T-helper 2 cell treated with Interferon-gamma antibody and Interleukin-4, amounts not matched to agents 5 μg/mL and 100 μg/mL, for 36 hours (primary cell): ENCODE results near the gene HBG1.

Experiments
- DNase-seq: peaks from one replicate; pipeline ENCODE4 v3.0.0; 2021; ENCODE audit warnings: low spot score
- H3K27ac Mint-ChIP-seq: one replicate; pipeline ENCODE4 v1.8.0; 2021; ENCODE audit warnings: mild to moderate bottlenecking, mixed read lengths
- H3K27me3 Mint-ChIP-seq: one replicate; pipeline ENCODE4 v1.8.0; 2021; ENCODE audit warnings: low read depth, mixed read lengths
- H3K36me3 Mint-ChIP-seq: one replicate; pipeline ENCODE4 v1.8.0; 2021; ENCODE audit warnings: low read depth, mixed read lengths
- H3K4me1 Mint-ChIP-seq: one replicate; pipeline ENCODE4 v1.8.0; 2021; ENCODE audit warnings: low read depth, mixed read lengths
- H3K4me3 Mint-ChIP-seq: one replicate; pipeline ENCODE4 v1.8.0; 2022; ENCODE audit warnings: mild to moderate bottlenecking, moderate library complexity, mixed read lengths
- H3K9me3 Mint-ChIP-seq: one replicate; pipeline ENCODE4 v1.8.0; 2021; ENCODE audit warnings: mixed read lengths

Gene HBG1

DNA sequence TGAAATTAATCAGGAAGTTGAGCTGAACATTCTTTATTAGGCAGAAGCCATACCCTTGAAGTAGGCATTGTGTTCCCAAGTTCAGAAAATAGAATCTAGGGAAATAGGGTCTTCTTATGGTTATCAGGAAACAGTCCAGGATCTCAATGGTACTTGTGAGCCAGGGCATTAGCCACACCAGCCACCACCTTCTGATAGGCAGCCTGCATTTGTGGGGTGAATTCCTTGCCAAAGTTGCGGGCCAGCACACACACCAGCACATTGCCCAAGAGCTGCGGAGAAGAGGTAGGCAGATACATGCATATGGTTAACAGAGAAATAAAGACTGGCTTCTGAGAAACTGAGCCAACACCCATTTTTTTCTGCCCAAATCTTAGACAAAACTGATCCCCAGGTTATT is 16.8 kb downstream of the HBG1 start:
- no peak for DNase-seq
- H3K27me3 Mint-ChIP-seq: peaks cover 18% of the 10 kb centered on the region
- no peaks in the 10 kb centered on the region for H3K9me3 Mint-ChIP-seq
- H3K4me3 Mint-ChIP-seq: no peak overlapping the region
- H3K4me1 Mint-ChIP-seq: peaks cover 13% of the 10 kb centered on the region
- H3K27ac Mint-ChIP-seq: no peak overlapping the region
- no peaks in the 10 kb centered on the region for H3K36me3 Mint-ChIP-seq

DNA sequence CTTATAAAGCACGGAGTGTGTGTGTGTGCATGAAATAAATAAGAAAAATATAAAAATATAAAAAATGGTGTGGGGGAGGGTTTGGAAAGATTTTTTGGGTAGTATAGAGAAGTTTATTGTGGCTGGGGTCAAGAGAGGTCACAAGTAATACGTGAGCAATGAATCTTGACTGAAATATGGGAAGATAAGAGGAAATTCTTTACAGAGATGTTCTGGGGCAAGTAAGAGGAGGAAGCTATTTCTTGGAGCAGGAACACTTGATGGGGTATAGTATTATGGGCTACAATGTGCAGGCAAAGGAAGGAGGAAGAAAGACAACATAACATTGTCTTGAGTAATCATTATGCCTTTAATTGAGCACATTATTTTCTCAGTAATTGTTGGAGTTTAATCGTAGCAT is 17.5 kb downstream of the HBG1 start:
- DNase-seq: no peak
- peaks cover 15% of the 10 kb centered on the region for H3K27me3 Mint-ChIP-seq
- no peaks in the 10 kb centered on the region for H3K9me3 Mint-ChIP-seq
- no peaks in the 10 kb centered on the region for H3K36me3 Mint-ChIP-seq
- no peak overlapping the region for H3K27ac Mint-ChIP-seq
- peaks cover 13% of the 10 kb centered on the region for H3K4me1 Mint-ChIP-seq
- no peak overlapping the region for H3K4me3 Mint-ChIP-seq

DNA sequence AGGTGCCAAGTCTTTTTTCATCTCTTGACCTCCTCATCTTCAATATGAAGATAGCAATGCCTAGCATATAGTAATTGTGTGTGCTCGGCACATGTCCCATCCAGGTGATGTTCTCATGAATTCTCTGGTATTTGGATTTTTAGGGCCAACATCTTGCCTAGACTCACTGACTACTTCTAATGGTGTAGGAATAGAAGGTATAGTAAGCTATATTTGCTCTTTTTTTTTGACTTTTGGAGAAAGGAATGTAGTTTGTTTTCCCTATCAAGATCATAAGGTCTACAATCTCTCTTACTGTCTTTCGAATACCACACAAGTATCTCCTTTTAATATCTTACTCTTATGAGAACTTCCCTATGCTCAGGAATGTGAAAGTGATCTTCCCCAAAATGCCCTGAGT is 18.5 kb downstream of the HBG1 start:
- H3K27ac Mint-ChIP-seq: no peak overlapping the region
- peaks cover 13% of the 10 kb centered on the region for H3K4me1 Mint-ChIP-seq
- no peaks in the 10 kb centered on the region for H3K36me3 Mint-ChIP-seq
- no peak overlapping the region for H3K4me3 Mint-ChIP-seq
- H3K27me3 Mint-ChIP-seq: peaks cover 9% of the 10 kb centered on the region
- DNase-seq: no peak
- no peaks in the 10 kb centered on the region for H3K9me3 Mint-ChIP-seq

DNA sequence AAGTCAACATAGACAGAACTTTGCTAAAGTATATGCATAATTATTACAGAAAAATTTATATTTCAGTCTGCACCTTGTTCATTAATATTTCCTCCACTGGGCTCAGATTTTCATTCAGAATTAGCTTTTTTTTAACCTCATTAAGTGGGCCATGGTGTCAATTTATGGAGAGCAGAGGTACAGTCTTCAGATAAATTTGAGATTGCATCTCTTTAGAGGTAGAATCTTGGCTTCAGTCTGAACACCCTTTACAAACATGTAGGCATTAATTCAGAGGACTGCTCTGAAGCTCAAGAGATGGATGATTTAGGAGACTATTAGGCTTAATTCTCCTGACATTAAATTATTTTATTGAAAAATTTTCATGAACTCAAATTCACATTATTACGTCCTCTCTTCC is 19.4 kb downstream of the HBG1 start:
- no peak overlapping the region for H3K27ac Mint-ChIP-seq

DNA sequence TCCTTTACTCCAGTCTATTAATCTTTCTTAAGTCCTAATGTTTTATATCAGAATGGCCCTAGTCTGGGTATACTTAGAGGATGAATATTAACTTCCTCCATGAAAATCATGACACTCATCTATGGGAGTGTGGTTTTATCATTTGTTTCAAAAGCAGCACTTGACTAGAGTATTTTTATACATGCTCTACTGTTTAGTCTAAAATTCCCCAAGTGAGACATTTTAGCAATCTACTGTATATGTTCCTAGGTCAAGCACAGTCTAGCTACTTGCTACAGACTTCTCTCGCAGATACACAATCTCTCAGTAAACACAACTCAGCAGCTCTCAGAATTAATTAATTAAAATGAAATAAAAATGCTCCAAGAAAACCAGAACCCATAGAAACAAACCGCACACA is 19.9 kb downstream of the HBG1 start:
- Mint-ChIP-seq H3K27ac (no peak overlapping the region), H3K27me3 (peaks cover 2% of the 10 kb centered on the region), H3K9me3 (no peaks in the 10 kb centered on the region), H3K4me1 (peaks cover 9% of the 10 kb centered on the region), H3K36me3 (no peaks in the 10 kb centered on the region), H3K4me3 (no peak overlapping the region)
- no peak for DNase-seq

More for the DNA sequence above, 19.4 kb downstream of the HBG1 start:
- Mint-ChIP-seq H3K4me1 (peaks cover 11% of the 10 kb centered on the region), H3K27me3 (peaks cover 4% of the 10 kb centered on the region), H3K36me3 (no peaks in the 10 kb centered on the region), H3K4me3 (no peak overlapping the region), H3K9me3 (no peaks in the 10 kb centered on the region)
- DNase-seq: no peak

DNA sequence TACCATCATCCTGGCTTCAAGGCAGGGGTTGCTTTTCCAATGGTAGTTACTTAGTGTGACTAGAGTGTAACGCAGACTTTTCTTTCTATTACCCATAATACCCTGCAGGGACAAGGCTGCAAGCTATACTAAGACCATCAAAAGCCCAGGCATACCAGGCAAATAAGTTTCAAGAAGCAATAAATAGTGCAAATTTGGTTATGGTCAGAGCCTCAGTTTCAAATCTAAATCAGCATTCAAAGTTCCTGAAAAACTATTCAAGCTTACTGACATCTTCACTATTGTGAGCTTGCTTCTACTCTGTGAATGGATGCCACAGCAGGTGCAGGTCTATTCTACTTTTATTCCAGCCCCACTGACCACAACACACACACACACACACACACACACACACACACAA is 20.3 kb downstream of the HBG1 start:
- Mint-ChIP-seq H3K4me1 (peaks cover 5% of the 10 kb centered on the region), H3K4me3 (no peak overlapping the region), H3K27ac (no peak overlapping the region), H3K9me3 (no peaks in the 10 kb centered on the region), H3K36me3 (no peaks in the 10 kb centered on the region), H3K27me3 (peaks cover 2% of the 10 kb centered on the region)
- DNase-seq: no peak

DNA sequence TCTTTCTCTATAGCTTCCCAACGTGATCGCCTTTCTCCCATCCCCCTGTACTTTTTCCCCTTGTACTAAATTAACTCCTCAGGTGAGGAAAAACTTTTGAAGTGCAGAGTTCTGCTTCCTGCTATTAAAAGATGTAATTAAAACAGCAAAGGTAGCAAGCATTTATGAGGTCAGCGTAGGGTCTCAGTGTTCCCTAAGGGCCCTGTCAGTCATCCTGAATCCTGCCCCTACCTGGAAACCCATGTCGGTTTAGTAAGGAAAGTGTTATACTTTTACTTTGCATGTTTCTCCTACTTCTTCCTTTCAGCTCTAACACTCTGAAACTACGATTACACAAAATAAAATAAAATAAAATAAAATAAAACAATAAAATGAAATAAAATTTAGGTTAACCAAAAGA is 21.5 kb downstream of the HBG1 start:
- no peak for DNase-seq
- H3K36me3 Mint-ChIP-seq: no peaks in the 10 kb centered on the region
- H3K9me3 Mint-ChIP-seq: no peaks in the 10 kb centered on the region
- H3K4me1 Mint-ChIP-seq: no peaks in the 10 kb centered on the region
- H3K27me3 Mint-ChIP-seq: no peaks in the 10 kb centered on the region
- no peak overlapping the region for H3K27ac Mint-ChIP-seq
- H3K4me3 Mint-ChIP-seq: no peak overlapping the region

DNA sequence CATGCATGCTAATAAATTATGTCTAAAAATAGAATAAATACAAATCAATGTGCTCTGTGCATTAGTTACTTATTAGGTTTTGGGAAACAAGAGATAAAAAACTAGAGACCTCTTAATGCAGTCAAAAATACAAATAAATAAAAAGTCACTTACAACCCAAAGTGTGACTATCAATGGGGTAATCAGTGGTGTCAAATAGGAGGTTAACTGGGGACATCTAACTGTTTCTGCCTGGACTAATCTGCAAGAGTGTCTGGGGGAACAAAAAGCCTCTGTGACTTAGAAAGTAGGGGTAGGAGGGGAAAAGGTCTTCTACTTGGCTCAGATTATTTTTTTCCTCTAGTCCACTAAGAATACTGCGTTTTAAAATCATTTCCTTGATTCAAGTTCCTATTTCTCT is 22.0 kb downstream of the HBG1 start:
- no peak for DNase-seq
- Mint-ChIP-seq H3K9me3 (no peaks in the 10 kb centered on the region), H3K27ac (no peak overlapping the region), H3K4me1 (no peaks in the 10 kb centered on the region), H3K27me3 (no peaks in the 10 kb centered on the region), H3K36me3 (no peaks in the 10 kb centered on the region), H3K4me3 (no peak overlapping the region)

DNA sequence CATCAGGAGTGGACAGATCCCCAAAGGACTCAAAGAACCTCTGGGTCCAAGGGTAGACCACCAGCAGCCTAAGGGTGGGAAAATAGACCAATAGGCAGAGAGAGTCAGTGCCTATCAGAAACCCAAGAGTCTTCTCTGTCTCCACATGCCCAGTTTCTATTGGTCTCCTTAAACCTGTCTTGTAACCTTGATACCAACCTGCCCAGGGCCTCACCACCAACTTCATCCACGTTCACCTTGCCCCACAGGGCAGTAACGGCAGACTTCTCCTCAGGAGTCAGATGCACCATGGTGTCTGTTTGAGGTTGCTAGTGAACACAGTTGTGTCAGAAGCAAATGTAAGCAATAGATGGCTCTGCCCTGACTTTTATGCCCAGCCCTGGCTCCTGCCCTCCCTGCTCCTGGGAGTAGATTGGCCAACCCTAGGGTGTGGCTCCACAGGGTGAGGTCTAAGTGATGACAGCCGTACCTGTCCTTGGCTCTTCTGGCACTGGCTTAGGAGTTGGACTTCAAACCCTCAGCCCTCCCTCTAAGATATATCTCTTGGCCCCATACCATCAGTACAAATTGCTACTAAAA is 22.8 kb downstream of the HBG1 start, which contains the start of gene HBB:
Gene HBB (minus strand): TSS at position 340 of the 579 bp plus-strand sequence. CDS start 50 bp downstream, at position 290.
- Mint-ChIP-seq H3K4me1 (no peaks in the 10 kb centered on the region), H3K9me3 (no peaks in the 10 kb centered on the region), H3K4me3 (no peak within 1 kb of the TSS), H3K27me3 (no peaks in the 10 kb centered on the region), H3K36me3 (no peaks in the 10 kb centered on the region), H3K27ac (no peak within 1 kb of the TSS)
- DNase-seq: no peak

DNA sequence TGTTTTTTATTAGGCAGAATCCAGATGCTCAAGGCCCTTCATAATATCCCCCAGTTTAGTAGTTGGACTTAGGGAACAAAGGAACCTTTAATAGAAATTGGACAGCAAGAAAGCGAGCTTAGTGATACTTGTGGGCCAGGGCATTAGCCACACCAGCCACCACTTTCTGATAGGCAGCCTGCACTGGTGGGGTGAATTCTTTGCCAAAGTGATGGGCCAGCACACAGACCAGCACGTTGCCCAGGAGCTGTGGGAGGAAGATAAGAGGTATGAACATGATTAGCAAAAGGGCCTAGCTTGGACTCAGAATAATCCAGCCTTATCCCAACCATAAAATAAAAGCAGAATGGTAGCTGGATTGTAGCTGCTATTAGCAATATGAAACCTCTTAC is 24.2 kb downstream of the HBG1 start:
- H3K9me3 Mint-ChIP-seq: no peaks in the 10 kb centered on the region
- no peaks in the 10 kb centered on the region for H3K27me3 Mint-ChIP-seq
- H3K4me3 Mint-ChIP-seq: no peak overlapping the region
- H3K36me3 Mint-ChIP-seq: no peaks in the 10 kb centered on the region
- no peaks in the 10 kb centered on the region for H3K4me1 Mint-ChIP-seq
- H3K27ac Mint-ChIP-seq: no peak overlapping the region
- no peak for DNase-seq

DNA sequence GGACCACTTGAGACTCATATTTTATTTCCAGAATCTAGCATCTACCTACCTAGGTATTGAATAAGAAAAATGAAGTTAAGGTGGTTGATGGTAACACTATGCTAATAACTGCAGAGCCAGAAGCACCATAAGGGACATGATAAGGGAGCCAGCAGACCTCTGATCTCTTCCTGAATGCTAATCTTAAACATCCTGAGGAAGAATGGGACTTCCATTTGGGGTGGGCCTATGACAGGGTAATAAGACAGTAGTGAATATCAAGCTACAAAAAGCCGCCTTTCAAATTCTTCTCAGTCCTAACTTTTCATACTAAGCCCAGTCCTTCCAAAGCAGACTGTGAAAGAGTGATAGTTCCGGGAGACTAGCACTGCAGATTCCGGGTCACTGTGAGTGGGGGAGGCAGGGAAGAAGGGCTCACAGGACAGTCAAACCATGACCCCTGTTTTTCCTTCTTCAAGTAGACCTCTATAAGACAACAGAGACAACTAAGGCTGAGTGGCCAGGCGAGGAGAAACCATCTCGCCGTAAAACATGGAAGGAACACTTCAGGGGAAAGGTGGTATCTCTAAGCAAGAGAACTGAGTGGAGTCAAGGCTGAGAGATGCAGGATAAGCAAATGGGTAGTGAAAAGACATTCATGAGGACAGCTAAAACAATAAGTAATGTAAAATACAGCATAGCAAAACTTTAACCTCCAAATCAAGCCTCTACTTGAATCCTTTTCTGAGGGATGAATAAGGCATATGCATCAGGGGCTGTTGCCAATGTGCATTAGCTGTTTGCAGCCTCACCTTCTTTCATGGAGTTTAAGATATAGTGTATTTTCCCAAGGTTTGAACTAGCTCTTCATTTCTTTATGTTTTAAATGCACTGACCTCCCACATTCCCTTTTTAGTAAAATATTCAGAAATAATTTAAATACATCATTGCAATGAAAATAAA is 24.8 kb downstream of the HBG1 start:
- no peaks in the 10 kb centered on the region for H3K36me3 Mint-ChIP-seq
- H3K4me3 Mint-ChIP-seq: no peak overlapping the region
- no peaks in the 10 kb centered on the region for H3K9me3 Mint-ChIP-seq
- no peak overlapping the region for H3K27ac Mint-ChIP-seq
- DNase-seq: no peak
- no peaks in the 10 kb centered on the region for H3K27me3 Mint-ChIP-seq
- H3K4me1 Mint-ChIP-seq: no peaks in the 10 kb centered on the region

DNA sequence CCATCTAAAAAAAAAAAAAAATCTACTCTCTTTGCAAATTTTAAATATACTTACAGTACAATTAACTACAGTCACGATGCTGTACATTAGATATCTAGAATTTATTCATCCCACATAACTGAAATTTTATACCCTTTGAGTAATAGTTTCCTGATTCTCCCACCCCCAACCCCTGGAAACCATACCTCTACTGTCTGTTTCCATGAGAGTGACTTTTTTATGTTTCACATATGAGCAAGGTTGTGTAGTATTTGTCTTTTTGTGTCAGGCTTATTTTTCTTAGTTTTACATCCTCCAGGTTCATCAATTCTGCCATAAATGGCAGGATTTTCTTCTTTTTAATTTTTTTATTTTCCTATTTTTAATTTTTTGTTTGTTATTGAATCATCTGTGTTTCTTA is 26.0 kb downstream of the HBG1 start:
- no peaks in the 10 kb centered on the region for H3K27me3 Mint-ChIP-seq
- no peak overlapping the region for H3K4me3 Mint-ChIP-seq
- no peak for DNase-seq
- no peaks in the 10 kb centered on the region for H3K4me1 Mint-ChIP-seq
- no peaks in the 10 kb centered on the region for H3K9me3 Mint-ChIP-seq
- H3K36me3 Mint-ChIP-seq: no peaks in the 10 kb centered on the region
- H3K27ac Mint-ChIP-seq: no peak overlapping the region

DNA sequence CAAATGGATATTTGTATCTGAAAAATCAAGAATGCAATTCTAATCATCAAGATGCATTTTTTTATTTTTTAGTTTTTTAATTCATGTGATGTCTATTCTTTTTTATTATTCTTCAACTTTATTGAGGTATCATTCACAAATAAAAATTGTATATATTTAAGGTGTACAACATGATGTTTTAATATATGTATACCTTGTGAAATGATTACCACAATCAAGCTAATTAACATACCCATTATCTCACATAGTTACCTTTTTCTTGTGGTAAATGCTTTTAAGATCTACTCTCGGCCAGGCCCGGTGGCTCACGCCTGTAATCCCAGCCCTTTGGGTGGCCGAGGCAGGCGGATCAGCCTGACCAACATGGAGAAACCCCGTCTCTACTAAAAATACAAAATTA is 26.5 kb downstream of the HBG1 start:
- no peaks in the 10 kb centered on the region for H3K27me3 Mint-ChIP-seq
- H3K4me3 Mint-ChIP-seq: no peak overlapping the region
- DNase-seq: no peak
- no peaks in the 10 kb centered on the region for H3K4me1 Mint-ChIP-seq
- no peaks in the 10 kb centered on the region for H3K9me3 Mint-ChIP-seq
- H3K36me3 Mint-ChIP-seq: no peaks in the 10 kb centered on the region
- H3K27ac Mint-ChIP-seq: no peak overlapping the region

DNA sequence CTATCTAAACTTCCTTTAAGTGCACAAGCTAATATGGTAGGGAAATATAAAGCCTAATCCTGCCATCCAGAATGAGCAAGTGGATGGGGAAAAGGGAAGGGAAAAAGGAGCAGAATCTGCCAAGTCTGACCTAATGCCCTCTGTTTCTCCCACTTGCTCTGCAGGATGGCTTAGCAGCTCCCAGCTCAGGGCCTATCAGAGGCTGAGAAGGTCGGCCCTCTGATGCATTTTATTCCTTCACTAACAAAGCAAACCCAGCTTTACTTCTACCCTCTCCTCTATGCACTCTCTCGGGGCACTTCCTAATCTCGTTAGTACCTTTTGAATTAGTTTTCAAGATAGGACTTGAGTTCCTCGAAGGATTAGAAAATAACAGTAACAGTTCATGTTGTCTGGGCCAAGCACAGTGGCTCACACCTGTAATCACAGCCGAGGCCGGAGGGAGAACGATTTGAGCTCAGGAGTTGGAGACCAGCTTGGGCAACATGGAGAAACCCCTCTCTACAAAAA is 39.2 kb downstream of the HBG1 start:
- no peaks in the 10 kb centered on the region for H3K4me1 Mint-ChIP-seq
- no peak for DNase-seq
- H3K9me3 Mint-ChIP-seq: no peaks in the 10 kb centered on the region
- no peaks in the 10 kb centered on the region for H3K36me3 Mint-ChIP-seq
- H3K27ac Mint-ChIP-seq: no peak overlapping the region
- no peak overlapping the region for H3K4me3 Mint-ChIP-seq
- no peaks in the 10 kb centered on the region for H3K27me3 Mint-ChIP-seq
